Measurements from ENCODE around the gene OR2D2.

DNA sequence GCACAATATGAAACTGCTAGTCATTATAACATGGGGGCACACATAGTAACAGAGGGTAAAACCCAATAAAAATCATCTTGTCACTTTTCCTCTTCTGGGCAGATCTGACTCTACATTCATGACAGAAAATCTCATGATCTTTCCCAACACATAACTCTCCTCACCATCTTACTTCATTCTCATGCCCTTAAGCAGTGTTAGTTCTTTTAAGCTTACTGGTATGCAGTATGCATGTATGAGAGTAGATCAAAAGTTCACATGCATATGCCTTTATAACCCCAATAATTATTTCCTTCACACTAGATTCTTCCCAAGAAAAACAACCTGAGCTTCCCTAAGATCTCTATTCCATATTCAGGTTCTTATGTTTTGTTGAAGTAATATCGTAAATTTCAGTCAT lies 21.0 kb downstream of the OR2D2 start:
- TF ChIP-seq, protein P1, sequence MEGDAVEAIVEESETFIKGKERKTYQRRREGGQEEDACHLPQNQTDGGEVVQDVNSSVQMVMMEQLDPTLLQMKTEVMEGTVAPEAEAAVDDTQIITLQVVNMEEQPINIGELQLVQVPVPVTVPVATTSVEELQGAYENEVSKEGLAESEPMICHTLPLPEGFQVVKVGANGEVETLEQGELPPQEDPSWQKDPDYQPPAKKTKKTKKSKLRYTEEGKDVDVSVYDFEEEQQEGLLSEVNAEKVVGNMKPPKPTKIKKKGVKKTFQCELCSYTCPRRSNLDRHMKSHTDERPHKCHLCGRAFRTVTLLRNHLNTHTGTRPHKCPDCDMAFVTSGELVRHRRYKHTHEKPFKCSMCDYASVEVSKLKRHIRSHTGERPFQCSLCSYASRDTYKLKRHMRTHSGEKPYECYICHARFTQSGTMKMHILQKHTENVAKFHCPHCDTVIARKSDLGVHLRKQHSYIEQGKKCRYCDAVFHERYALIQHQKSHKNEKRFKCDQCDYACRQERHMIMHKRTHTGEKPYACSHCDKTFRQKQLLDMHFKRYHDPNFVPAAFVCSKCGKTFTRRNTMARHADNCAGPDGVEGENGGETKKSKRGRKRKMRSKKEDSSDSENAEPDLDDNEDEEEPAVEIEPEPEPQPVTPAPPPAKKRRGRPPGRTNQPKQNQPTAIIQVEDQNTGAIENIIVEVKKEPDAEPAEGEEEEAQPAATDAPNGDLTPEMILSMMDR (conservative IDR thresholded peaks at IDR 0.05 in 1 of 2, IDR thresholded peaks at IDR 0.05 in 1 of 2; ENCODE audit: extremely low read depth in 1 of 2, insufficient read depth in 1 of 2, low read depth in 1 of 2, low read length in 2 of 2), result no peak
- no peak for TF ChIP-seq EZH2 (IDR thresholded peaks at IDR 0.05; ENCODE audit: borderline replicate concordance, low read length)
